Measurements from ENCODE around the gene SERPINI1.
A peak's percentile ranks its signal among the peaks of the same experiment; 100 is the strongest.

DNA sequence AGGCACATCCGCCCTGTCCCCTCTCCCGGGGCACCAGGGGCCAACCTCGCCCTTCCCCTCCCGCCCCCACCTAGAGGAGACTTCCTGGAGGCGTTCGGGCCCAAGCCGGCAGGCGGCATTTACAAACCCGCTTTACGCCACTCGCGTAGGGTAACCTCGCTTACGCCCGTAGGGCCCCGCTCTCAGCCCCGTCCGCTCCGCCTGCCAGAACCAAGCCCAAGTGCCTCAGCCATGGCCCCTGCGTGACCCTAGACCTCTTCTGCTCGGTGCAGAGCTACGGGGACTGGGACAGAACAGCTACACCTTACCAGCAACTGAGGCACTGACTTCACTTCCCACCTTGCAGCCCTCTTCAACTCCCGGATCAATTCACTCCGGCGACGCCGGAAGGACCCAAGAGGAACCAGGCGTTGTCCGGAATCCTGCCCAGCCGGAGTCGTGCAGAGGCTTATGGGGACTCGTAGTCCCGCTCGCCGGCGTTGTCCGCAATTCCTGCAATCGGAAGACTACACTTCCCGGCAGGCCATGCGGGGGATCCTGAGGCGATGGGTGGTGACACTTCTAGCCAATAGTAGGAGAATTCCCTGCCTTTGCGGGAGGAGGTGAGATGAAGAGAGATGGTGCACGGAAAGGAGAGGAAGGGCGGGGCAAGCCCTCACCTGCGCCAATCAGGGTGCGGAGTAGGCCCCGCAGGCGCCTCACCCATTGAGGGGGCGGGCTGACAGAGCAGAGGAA lies 856 bp upstream of the SERPINI1 start, which contains the start of gene PDCD10:
- TF ChIP-seq, protein P1, sequence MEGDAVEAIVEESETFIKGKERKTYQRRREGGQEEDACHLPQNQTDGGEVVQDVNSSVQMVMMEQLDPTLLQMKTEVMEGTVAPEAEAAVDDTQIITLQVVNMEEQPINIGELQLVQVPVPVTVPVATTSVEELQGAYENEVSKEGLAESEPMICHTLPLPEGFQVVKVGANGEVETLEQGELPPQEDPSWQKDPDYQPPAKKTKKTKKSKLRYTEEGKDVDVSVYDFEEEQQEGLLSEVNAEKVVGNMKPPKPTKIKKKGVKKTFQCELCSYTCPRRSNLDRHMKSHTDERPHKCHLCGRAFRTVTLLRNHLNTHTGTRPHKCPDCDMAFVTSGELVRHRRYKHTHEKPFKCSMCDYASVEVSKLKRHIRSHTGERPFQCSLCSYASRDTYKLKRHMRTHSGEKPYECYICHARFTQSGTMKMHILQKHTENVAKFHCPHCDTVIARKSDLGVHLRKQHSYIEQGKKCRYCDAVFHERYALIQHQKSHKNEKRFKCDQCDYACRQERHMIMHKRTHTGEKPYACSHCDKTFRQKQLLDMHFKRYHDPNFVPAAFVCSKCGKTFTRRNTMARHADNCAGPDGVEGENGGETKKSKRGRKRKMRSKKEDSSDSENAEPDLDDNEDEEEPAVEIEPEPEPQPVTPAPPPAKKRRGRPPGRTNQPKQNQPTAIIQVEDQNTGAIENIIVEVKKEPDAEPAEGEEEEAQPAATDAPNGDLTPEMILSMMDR (IDR thresholded peaks at IDR 0.05), result no peak
- peak in 1 of 2 donors; percentile 71 for TF ChIP-seq POLR2A (IDR thresholded peaks at IDR 0.05)
